K562 (cell line): ENCODE measurements around the gene MMP24.

Experiments
- CHD4 ChIP-seq: fragments of 200-600 bp; sonication (generic); IDR thresholded peaks from 3 replicates; pipeline ENCODE4 v1.6.1; 2012; ENCODE audit warnings: low read depth, mild to moderate bottlenecking, mixed read lengths, low read length, inconsistent platforms; ENCODE audit not compliant: insufficient read depth, insufficient replicate concordance, poor library complexity, severe bottlenecking
- HNRNPUL1 ChIP-seq: fragments of 200-400 bp; formaldehyde crosslinking; IDR thresholded peaks from 2 replicates; pipeline ENCODE4 v1.6.1; 2017; ENCODE audit warnings: low read length
- MTF1 ChIP-seq: fragments of 250-450 bp; sonication (Bioruptor Pico); IDR thresholded peaks from 2 replicates; pipeline ENCODE4 v1.9.0; 2021; ENCODE audit warnings: moderate library complexity, mild to moderate bottlenecking, inconsistent platforms, borderline replicate concordance
- NFYB ChIP-seq: IDR thresholded peaks from 2 replicates; pipeline ENCODE4 v1.6.1; 2011; ENCODE audit warnings: mild to moderate bottlenecking, moderate library complexity; ENCODE audit not compliant: insufficient read length; ENCODE audit errors: extremely low read depth
- POLR2A ChIP-seq: fragments of 450-650 bp; conservative IDR thresholded peaks from 2 replicates; pipeline ENCODE4 v1.6.1; 2016
- POLR2AphosphoS5 ChIP-seq: IDR thresholded peaks from 2 replicates; pipeline ENCODE4 v1.6.1; 2011; ENCODE audit warnings: mild to moderate bottlenecking, low read depth, low read length, moderate library complexity; ENCODE audit not compliant: control insufficient read depth, insufficient read depth
- SIN3A ChIP-seq, 2 experiments: fragments of 150-350 bp in 1 of 2; IDR thresholded peaks; 2 replicates each; pipeline ENCODE4 v1.6.1; 2011 to 2016; ENCODE audit warnings: borderline replicate concordance in 2 of 2, low read depth in 2 of 2, low read length in 2 of 2, mild to moderate bottlenecking in 2 of 2, moderate library complexity in 2 of 2; ENCODE audit not compliant: control insufficient read depth in 1 of 2
- ZNF23 ChIP-seq: fragments of 250-450 bp; sonication (Bioruptor Pico); IDR thresholded peaks from 2 replicates; pipeline ENCODE4 v1.4.0; 2020; ENCODE audit warnings: mild to moderate bottlenecking
- ZNF431 ChIP-seq: sonication (generic); formaldehyde crosslinking; IDR thresholded peaks from 2 replicates; pipeline ENCODE4 v1.8.0; 2022; ENCODE audit warnings: mild to moderate bottlenecking, missing genetic modification reagents
- TF ChIP-seq, protein P1 (sequence below), 3 experiments: IDR thresholded peaks in 2 of 3; conservative IDR thresholded peaks in 1 of 3; 2 replicates each; pipeline ENCODE4 v1.5.1; 2011 to 2012; ENCODE audit warnings: low read length in 3 of 3, mild to moderate bottlenecking in 3 of 3, control low read depth in 2 of 3, improper control_type of control experiment in 1 of 3, inconsistent platforms in 1 of 3, low read depth in 1 of 3, mixed read lengths in 1 of 3, moderate library complexity in 1 of 3; ENCODE audit not compliant: insufficient read depth in 2 of 3
- TF ChIP-seq, protein P2 (sequence below), 2 experiments: fragments of 450-650 bp; formaldehyde crosslinking in 1 of 2; IDR thresholded peaks; 2 replicates each; pipeline versions ENCODE4 v1.4.0 to v1.6.1; 2014 to 2020; ENCODE audit warnings: mild to moderate bottlenecking in 2 of 2, borderline replicate concordance in 1 of 2, low read depth in 1 of 2

DNA sequence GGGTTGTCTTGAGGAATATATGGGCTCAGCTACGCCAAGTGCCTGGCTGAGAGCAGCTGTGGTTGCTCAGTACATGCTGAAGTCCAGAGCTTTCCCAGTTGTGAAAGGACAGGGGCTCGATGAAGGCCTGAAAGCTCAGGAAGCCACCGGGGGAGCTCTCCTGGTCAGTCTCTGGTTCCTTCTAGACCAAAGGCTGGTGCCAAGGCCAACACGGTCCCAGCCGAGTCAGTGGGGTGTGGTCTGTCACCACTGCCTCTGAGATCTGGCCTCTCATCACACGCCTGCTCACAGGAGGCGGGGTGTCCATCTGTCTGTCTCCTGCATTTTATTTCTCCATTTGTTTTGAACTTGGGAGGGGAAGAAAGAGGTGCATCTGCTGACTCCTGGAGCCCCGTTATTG lies 70.7 kb downstream of the MMP24 start:
- TF ChIP-seq, protein P1, sequence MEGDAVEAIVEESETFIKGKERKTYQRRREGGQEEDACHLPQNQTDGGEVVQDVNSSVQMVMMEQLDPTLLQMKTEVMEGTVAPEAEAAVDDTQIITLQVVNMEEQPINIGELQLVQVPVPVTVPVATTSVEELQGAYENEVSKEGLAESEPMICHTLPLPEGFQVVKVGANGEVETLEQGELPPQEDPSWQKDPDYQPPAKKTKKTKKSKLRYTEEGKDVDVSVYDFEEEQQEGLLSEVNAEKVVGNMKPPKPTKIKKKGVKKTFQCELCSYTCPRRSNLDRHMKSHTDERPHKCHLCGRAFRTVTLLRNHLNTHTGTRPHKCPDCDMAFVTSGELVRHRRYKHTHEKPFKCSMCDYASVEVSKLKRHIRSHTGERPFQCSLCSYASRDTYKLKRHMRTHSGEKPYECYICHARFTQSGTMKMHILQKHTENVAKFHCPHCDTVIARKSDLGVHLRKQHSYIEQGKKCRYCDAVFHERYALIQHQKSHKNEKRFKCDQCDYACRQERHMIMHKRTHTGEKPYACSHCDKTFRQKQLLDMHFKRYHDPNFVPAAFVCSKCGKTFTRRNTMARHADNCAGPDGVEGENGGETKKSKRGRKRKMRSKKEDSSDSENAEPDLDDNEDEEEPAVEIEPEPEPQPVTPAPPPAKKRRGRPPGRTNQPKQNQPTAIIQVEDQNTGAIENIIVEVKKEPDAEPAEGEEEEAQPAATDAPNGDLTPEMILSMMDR (IDR thresholded peaks at IDR 0.05 in 2 of 3, conservative IDR thresholded peaks at IDR 0.05 in 1 of 3; ENCODE audit: insufficient read depth in 2 of 3, low read depth in 1 of 3, low read length in 3 of 3): no peak
- TF ChIP-seq POLR2A: no peak
- no peak for TF ChIP-seq CHD4
- no peak for TF ChIP-seq ZNF23 (CRISPR knock-in tag)
- TF ChIP-seq POLR2AphosphoS5: no peak
- TF ChIP-seq, protein P2, sequence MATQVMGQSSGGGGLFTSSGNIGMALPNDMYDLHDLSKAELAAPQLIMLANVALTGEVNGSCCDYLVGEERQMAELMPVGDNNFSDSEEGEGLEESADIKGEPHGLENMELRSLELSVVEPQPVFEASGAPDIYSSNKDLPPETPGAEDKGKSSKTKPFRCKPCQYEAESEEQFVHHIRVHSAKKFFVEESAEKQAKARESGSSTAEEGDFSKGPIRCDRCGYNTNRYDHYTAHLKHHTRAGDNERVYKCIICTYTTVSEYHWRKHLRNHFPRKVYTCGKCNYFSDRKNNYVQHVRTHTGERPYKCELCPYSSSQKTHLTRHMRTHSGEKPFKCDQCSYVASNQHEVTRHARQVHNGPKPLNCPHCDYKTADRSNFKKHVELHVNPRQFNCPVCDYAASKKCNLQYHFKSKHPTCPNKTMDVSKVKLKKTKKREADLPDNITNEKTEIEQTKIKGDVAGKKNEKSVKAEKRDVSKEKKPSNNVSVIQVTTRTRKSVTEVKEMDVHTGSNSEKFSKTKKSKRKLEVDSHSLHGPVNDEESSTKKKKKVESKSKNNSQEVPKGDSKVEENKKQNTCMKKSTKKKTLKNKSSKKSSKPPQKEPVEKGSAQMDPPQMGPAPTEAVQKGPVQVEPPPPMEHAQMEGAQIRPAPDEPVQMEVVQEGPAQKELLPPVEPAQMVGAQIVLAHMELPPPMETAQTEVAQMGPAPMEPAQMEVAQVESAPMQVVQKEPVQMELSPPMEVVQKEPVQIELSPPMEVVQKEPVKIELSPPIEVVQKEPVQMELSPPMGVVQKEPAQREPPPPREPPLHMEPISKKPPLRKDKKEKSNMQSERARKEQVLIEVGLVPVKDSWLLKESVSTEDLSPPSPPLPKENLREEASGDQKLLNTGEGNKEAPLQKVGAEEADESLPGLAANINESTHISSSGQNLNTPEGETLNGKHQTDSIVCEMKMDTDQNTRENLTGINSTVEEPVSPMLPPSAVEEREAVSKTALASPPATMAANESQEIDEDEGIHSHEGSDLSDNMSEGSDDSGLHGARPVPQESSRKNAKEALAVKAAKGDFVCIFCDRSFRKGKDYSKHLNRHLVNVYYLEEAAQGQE (IDR thresholded peaks at IDR 0.05; ENCODE audit: borderline replicate concordance): no peak
- TF ChIP-seq, protein P2 (CRISPR knock-in tag; IDR thresholded peaks at IDR 0.05; ENCODE audit: low read depth): no peak
- TF ChIP-seq HNRNPUL1: no peak
- TF ChIP-seq NFYB: no peak
- no peak for TF ChIP-seq ZNF431 (CRISPR knock-in tag)
- TF ChIP-seq SIN3A (IDR thresholded peaks at IDR 0.05; ENCODE audit: borderline replicate concordance in 2 of 2, control insufficient read depth in 1 of 2, low read depth in 2 of 2, low read length in 2 of 2): no peak
- no peak for TF ChIP-seq MTF1 (CRISPR knock-in tag)
